ENCODE data around the gene KCNJ18.
"Not testable (repeated sequence)": the region's sequence is repeated elsewhere in the genome, so short reads cannot be mapped to it uniquely, and the experiment has no call there.

DNA sequence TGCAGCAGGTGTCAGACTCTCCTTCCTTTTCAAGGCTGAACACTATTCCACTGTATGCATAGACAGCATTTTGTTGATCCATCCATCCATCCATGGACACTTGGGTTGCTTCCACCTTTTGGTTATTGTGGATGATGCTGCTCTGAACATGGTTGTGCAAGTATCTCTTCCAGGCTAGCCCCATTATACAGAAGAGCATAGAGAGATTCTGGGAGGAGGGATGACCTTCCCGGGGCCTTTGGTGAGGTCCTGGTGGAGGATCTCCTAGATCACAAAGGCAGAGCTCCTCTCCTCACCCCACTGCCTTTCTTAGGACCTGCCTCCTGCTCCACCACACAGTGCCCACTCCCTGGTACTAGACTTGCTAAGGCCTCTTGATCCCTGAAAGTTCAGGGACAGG, 27.2 kb upstream of the KCNJ18 start:
- TF ChIP-seq, protein P1, sequence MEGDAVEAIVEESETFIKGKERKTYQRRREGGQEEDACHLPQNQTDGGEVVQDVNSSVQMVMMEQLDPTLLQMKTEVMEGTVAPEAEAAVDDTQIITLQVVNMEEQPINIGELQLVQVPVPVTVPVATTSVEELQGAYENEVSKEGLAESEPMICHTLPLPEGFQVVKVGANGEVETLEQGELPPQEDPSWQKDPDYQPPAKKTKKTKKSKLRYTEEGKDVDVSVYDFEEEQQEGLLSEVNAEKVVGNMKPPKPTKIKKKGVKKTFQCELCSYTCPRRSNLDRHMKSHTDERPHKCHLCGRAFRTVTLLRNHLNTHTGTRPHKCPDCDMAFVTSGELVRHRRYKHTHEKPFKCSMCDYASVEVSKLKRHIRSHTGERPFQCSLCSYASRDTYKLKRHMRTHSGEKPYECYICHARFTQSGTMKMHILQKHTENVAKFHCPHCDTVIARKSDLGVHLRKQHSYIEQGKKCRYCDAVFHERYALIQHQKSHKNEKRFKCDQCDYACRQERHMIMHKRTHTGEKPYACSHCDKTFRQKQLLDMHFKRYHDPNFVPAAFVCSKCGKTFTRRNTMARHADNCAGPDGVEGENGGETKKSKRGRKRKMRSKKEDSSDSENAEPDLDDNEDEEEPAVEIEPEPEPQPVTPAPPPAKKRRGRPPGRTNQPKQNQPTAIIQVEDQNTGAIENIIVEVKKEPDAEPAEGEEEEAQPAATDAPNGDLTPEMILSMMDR (IDR thresholded peaks at IDR 0.05), result not testable (repeated sequence)
- not testable (repeated sequence) for TF ChIP-seq POLR2A (IDR thresholded peaks at IDR 0.05)

Measured in right lobe of liver (tissue), 4 donors.